H1 (cell line): Measurements from ENCODE around the gene HLF. TPM values are rescaled to one million over a fixed set of nuclear protein-coding genes. Genes with fewer than 3 reads are reported as not detected.

Experiments used
- polyA plus RNA-seq, 7 experiments: library from polyadenylated mRNA; depleted of rRNA in 3 of 7; stranded (reverse) in 5 of 7; unstranded in 2 of 7; fragments of >200 nt in 5 of 7; fragments of 200-250 nt in 2 of 7; gene quantifications; 1 replicate in 5 of 7; 2 replicates in 1 of 7; 4 replicates in 1 of 7; pipeline versions ENCODE4 v1.2.1 to v1.2.3, GENCODE V29; 2011 to 2013; ENCODE audit warnings: missing spikeins in 2 of 7, mixed read lengths in 2 of 7
- total RNA-seq: library from RNA; stranded (reverse); fragmentation: NEBNext Ultra II Directional; extraction: Animal tissue kit (Norgen Biotek cat#: 25700); gene quantifications from 2 replicates; pipeline ENCODE4 v1.2.1, GENCODE V29; 2021
- TF ChIP-seq, protein P1 (sequence below): fragments of 300-600 bp; sonication (generic); IDR thresholded peaks from 2 replicates; pipeline ENCODE4 v1.7.1; 2012; ENCODE audit warnings: low read length, moderate library complexity, mild to moderate bottlenecking, inconsistent platforms; ENCODE audit not compliant: insufficient replicate concordance

The HLF gene
- total and polyA plus RNA-seq, 2 of the 8 experiments (the other 6 are each of a cell fraction or from before 2014, with no cell fraction given) = 0.39 to 0.60 TPM

- TF ChIP-seq, protein P1, sequence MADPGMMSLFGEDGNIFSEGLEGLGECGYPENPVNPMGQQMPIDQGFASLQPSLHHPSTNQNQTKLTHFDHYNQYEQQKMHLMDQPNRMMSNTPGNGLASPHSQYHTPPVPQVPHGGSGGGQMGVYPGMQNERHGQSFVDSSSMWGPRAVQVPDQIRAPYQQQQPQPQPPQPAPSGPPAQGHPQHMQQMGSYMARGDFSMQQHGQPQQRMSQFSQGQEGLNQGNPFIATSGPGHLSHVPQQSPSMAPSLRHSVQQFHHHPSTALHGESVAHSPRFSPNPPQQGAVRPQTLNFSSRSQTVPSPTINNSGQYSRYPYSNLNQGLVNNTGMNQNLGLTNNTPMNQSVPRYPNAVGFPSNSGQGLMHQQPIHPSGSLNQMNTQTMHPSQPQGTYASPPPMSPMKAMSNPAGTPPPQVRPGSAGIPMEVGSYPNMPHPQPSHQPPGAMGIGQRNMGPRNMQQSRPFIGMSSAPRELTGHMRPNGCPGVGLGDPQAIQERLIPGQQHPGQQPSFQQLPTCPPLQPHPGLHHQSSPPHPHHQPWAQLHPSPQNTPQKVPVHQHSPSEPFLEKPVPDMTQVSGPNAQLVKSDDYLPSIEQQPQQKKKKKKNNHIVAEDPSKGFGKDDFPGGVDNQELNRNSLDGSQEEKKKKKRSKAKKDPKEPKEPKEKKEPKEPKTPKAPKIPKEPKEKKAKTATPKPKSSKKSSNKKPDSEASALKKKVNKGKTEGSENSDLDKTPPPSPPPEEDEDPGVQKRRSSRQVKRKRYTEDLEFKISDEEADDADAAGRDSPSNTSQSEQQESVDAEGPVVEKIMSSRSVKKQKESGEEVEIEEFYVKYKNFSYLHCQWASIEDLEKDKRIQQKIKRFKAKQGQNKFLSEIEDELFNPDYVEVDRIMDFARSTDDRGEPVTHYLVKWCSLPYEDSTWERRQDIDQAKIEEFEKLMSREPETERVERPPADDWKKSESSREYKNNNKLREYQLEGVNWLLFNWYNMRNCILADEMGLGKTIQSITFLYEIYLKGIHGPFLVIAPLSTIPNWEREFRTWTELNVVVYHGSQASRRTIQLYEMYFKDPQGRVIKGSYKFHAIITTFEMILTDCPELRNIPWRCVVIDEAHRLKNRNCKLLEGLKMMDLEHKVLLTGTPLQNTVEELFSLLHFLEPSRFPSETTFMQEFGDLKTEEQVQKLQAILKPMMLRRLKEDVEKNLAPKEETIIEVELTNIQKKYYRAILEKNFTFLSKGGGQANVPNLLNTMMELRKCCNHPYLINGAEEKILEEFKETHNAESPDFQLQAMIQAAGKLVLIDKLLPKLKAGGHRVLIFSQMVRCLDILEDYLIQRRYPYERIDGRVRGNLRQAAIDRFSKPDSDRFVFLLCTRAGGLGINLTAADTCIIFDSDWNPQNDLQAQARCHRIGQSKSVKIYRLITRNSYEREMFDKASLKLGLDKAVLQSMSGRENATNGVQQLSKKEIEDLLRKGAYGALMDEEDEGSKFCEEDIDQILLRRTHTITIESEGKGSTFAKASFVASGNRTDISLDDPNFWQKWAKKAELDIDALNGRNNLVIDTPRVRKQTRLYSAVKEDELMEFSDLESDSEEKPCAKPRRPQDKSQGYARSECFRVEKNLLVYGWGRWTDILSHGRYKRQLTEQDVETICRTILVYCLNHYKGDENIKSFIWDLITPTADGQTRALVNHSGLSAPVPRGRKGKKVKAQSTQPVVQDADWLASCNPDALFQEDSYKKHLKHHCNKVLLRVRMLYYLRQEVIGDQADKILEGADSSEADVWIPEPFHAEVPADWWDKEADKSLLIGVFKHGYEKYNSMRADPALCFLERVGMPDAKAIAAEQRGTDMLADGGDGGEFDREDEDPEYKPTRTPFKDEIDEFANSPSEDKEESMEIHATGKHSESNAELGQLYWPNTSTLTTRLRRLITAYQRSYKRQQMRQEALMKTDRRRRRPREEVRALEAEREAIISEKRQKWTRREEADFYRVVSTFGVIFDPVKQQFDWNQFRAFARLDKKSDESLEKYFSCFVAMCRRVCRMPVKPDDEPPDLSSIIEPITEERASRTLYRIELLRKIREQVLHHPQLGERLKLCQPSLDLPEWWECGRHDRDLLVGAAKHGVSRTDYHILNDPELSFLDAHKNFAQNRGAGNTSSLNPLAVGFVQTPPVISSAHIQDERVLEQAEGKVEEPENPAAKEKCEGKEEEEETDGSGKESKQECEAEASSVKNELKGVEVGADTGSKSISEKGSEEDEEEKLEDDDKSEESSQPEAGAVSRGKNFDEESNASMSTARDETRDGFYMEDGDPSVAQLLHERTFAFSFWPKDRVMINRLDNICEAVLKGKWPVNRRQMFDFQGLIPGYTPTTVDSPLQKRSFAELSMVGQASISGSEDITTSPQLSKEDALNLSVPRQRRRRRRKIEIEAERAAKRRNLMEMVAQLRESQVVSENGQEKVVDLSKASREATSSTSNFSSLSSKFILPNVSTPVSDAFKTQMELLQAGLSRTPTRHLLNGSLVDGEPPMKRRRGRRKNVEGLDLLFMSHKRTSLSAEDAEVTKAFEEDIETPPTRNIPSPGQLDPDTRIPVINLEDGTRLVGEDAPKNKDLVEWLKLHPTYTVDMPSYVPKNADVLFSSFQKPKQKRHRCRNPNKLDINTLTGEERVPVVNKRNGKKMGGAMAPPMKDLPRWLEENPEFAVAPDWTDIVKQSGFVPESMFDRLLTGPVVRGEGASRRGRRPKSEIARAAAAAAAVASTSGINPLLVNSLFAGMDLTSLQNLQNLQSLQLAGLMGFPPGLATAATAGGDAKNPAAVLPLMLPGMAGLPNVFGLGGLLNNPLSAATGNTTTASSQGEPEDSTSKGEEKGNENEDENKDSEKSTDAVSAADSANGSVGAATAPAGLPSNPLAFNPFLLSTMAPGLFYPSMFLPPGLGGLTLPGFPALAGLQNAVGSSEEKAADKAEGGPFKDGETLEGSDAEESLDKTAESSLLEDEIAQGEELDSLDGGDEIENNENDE = no peak
- TF ChIP-seq, all 59 proteins: peak for 0
Measured at GRCh38 chr17:55303701-55304145, 39.0 kb downstream of the HLF start (continued).
